SIG-M5 (cell line): ENCODE measurements around the gene ZNF134.

Source experiments
- DNase-seq: peaks from one replicate; lab custom pipeline; 2025; lab: John Stamatoyannopoulos, UW

Gene ZNF134

DNA sequence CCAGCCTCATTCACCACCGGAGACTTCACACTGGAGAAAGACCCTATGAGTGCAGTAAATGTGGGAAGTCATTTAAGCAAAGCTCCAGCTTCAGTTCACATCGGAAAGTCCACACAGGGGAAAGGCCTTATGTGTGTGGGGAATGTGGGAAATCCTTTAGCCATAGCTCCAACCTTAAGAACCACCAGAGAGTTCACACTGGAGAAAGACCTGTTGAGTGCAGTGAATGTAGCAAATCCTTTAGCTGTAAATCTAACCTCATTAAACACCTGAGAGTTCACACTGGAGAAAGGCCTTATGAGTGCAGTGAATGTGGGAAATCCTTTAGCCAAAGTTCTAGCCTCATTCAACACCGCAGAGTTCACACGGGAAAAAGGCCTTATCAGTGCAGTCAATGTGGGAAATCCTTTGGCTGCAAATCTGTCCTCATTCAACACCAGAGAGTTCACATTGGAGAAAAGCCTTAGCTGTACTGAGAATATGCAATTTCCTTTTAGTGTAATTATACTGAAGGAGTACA is 27.7 kb downstream of the ZNF134 start:
- DNase-seq: no peak

DNA sequence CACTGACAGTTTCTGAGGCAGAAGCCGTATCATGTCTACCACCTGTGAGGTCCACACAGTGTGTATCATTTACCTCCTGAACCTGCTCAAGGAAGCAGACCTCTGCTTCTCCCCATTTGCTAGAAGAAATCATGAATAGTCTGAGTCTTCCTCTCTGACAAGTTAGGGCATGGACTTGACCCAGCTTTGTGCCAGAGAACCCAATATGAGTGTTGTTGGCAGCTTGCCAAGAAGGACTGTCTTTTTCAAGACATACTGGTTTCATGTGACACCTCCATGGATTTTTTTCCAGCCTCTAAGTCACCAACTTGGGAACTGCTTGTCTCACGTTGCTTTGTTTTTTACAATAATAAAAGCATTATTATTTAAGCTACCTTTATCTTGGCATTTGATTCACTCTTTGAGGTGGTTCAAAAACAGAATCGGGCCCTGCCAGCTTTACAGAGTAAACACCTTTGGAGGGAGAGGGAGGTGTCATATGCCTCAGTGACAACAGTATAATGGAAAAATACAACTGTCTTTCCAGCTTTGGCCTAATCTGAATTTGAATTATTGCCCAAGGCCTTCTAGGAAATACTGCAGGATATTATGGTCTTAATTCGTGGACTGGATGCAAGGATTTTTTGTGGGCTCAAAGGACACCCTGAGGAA is 28.5 kb downstream of the ZNF134 start:
- no peak for DNase-seq

DNA sequence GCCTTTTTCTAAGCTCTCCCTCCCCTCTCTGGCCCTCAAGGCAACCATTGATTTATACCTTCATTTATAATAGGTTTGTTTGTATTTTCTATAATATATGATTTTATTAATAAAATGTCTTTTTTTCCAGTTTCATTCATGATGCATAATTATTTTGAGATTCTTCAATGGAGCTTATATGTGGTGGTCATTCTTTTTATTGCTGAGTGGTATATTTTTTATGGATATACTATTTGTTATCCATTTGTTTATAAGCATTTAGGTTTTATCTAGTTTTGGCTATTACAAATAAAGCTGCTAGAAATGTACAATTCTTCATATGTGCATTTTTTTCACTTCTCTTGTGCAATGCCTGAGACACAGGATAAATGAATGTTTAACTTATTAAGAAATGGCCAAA is 29.7 kb downstream of the ZNF134 start:
- DNase-seq: no peak

DNA sequence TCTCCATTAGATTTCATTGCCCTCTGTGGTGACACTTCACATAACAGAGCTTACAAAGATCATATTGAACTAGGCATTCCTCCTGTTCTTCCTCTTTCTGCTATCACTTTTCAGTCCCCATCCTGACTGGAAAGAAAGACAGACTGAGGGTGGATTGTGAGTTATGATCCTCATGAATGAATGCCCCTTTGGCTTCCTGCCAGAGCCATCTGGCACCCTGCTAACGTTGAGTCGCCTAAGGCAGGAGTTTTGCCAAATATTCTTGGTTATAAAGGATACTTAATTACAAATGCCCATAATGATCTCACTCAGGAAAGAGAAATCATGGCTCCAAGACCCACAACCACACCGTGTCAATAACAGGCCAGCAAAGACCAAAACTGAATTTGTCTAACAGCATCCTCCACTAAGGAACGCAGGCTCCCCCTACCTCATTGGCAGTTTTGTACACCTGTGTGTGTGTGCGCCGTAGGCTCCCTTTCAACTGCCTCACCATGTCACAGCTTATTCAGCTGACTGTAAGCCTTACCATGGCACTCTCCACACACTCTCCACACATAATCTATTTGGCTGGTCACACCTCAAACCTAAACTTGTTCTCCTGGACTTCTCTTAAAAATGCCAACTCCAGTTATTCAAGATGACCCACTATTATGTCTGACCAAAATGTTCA is 34.4 kb downstream of the ZNF134 start:
- DNase-seq: no peak

DNA sequence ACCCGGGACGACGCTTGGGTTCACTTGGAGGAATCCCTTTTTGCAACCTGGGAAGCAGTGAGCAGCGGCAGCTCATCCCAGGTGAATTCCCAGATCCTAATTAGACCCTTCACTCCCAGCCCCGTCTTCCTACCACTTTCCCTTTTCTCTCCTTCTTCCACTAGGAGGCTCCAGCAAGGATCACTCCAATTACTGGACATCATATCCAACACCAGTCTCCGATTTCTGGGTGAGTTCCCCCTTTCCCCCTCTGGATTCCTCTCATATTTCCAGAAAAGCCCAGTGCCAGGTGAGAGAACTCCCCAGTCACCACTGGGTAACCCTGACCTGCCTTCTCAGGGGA is 37.6 kb downstream of the ZNF134 start:
- no peak for DNase-seq

DNA sequence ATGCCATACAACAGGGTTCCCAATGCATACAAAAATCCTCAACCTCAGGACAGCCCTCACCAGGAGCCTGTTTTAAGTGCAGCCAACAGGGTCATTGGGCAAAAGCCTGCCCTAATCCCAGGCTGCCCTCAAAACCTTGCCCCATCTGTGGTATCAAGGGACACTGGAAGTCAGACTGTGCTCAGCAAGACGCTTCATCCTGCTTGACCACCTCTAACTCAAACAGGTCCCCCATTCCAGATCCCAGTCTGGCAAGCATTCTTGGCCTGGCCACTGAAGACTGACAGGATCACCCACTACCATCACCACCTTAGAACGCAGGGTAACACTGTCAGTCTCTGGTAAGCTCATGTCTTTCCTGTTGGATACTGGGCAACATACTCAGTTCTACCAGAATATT is 39.6 kb downstream of the ZNF134 start:
- DNase-seq: no peak

DNA sequence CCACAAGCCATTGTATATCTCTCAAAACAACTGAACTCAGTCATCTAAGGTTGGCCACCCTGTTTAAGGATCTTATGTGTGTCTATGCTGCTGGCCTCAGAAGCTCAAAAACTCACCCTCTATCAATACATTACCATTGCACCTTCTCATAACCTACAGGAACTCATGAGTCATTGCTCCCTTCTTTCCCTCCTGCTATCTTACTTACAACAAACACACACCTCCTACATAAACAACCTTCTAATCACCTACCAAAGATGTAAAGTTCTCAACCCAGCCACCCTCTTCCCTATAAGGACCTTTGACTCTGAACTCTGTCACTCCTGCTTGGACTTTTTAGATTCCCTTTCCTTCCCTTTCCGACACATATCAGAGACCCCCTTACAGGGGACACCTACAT is 41.4 kb downstream of the ZNF134 start:
- DNase-seq: no peak

DNA sequence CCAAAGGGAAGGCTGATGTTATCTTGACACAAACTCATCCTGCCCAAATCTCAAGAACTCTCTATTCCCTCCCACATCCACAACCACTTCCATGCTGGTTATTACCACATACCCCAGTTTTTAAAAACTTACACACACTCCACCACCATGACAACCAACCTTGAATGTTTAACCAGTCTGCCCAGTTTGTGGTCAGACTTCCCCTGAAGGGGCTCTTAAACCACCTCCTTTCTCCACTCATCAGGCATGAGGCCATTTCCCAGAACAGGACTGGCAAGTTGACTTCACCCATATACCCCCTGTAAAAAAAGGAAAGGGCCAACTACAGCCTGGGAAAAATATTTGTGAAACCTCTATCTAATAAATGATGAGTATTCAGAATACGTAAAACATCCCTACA is 42.3 kb downstream of the ZNF134 start:
- no peak for DNase-seq

DNA sequence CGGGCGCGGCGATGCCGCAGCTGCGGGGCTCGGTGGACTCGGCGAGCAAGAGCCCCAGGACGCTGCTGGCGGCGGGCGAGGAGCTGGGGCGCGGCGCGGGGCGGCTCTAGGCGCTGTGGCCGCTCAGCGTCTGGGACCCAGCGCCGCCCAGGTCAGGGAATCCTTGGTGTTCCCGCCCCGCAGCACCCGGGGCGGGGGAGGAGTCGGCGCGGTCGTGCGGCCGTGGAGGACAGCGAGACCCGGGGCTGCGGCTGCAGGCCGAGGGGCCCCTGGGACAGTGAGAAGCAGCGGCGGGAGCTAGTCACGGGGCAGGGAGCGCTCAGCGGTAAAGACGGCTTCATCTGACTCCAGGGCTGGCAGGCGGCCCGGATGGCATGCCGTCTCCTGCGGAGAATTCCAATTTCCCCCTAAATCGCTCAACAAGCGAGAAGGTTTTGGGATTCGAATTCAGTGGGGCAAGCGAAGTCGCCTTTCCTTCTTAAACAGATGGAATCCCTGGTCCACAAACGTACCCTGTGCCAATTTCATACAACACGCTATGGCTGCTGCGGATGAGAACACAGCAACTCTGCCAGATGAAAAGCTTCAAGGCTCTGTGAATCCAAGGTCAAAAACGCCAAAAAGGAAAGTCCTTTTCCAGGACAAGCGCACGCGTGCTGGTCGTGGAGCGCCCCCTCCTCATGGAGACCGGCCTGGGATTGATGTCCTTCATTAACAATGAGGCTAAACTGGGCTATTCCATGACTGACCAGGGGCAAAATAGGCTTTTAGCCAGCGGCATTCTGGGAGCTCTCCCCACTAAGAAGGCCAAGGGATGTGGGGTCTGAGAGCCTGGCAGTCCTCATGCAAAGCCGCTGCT is 50.5 kb downstream of the ZNF134 start:
- DNase-seq: no peak

DNA sequence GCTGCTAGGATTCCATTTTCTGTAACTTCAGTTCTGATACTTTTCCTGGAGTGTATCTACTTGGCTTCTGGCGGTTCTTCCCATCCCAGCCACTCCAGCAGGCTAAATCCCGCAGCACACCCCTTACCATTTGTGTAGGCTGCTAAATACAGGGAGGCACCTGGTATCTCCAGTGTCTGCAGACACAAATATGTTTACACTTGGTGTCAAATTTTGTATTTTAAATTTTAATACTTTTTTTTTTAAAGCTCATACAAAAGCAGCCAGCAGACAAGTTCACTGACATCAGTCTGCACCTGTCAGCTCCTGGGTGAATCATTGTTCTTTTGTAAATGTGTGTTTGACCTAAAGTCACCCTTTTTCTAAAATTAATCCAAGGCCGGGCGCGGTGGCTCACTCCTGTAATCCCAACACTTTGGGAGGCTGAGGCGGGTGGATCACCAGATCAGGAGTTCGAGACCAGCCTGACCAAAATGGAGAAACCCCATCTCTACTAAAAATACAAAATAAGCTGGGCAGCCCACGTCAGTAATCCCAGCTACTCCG is 51.3 kb downstream of the ZNF134 start:
- DNase-seq: no peak

DNA sequence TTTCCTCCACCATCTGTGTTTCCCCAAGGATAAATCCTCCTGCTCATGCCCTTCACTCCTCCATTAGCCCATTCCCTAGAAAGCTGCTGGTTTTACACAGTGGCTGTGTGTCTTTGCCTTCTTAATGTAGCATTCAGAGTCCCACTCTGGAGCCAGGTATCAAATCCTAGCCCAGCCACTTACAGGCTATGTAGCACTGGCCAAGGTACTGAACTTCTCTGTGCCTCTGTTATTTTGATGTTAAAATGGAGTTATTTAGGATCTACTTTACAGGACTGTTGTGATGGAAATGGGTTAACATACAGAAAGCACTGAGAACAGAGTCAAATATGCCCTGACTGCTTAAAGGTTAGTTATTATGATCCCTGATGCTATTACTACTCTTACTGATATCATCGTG is 53.2 kb downstream of the ZNF134 start:
- no peak for DNase-seq

DNA sequence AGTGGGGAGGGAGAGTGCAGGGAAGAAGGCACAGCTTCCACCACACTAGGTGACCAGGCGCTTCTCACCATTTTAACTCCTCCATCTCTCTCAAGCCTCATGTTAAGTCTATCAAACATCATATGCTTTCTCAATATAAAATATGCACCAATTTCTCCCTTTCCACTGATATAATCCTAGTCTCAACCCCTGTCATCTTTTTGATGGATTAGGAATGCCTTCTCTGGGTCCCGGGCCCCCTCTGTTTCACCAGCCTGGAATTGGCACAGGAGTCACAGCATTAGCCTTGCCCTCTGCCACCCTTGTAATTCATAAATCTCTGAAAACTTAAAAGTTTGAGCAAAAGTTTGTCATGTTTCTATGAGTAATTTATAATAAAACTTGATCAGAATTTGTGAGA is 54.6 kb downstream of the ZNF134 start, which contains the start of gene ZSCAN4:
TSS of gene ZSCAN4 (plus strand) at position 301 of the 400 bp plus-strand sequence. CDS start 7,211 bp downstream, outside the sequence.
- no peak for DNase-seq

DNA sequence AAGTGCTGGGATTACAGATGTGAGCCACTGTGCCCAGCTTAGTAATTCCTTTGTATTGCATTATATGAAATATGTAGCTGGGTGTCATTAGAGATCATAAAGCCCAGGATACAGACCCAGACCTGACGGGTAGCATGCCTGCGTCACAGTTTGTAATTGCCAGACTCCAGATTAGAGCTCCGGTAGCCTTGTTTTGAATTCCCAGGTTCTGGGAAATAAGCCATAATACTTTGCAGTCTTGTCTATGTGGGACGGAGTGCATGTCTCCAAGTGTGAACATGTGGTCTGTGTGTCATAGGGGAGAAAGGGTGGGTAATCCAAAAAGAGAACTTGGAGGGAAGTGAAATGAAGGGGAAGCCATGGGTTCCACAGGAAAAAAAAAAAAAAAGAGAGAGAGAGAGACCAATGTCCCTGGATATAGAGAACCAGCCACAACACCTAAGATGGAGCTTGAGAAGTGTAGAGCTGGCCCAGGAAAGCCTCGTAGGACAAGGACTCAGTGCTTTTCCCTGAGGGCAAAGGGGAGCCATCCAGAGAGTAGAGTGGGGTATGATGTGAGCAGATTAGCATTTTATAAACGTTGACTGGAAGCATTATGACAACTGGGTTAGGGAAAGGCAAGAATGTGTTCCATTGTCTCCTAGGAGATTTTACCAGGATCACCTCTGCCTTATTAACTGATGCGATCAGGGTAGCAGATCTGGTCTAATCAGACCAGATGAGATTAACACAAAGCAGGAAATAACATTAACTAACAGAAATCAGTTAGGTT is 57.3 kb downstream of the ZNF134 start:
- no peak for DNase-seq

DNA sequence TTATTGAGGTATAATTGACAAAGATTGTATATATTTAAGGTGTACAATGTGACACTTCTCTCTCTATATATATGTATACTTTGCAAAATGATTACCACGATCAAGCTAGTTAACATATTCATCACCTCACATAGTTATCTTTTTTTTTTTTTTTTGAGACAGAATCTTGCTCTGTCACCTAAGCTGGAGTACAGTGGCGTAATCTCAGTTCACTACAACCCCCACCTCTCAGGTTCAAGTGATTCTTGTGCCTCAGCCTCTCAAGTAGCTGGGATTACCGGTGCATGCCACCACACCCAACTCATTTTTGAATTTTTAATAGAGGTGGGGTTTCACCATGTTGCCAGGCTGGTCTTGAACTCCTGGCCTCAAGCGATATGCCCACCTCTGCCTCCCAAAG is 58.4 kb downstream of the ZNF134 start:
- no peak for DNase-seq
